SK-N-SH (cell line): ENCODE data around the gene CHL1.

ENCODE experiments used
- CHD2 ChIP-seq: fragments of 150-350 bp; IDR thresholded peaks from 2 replicates; pipeline ENCODE4 v1.6.1; 2018; ENCODE audit warnings: low read length; ENCODE audit not compliant: partially characterized antibody
- EP300 ChIP-seq, 2 experiments: IDR thresholded peaks; 2 replicates each; pipeline versions ENCODE4 v1.4.0 to v1.6.1; 2012; ENCODE audit warnings: borderline replicate concordance in 1 of 2, low read depth in 1 of 2, low read length in 1 of 2
- EZH2phosphoT487 ChIP-seq: fragments of 200-600 bp; sonication (generic); IDR thresholded peaks from 2 replicates; pipeline ENCODE4 v1.6.1; 2017; ENCODE audit warnings: low read depth, mixed run types, mild to moderate bottlenecking, antibody characterized with exemption, moderate library complexity, borderline replicate concordance
- JUND ChIP-seq: IDR thresholded peaks from 2 replicates; pipeline ENCODE4 v1.4.0; 2012
- MXI1 ChIP-seq: IDR thresholded peaks from 2 replicates; pipeline ENCODE4 v1.6.1; 2012; ENCODE audit warnings: mild to moderate bottlenecking, low read depth, low read length, improper control_type of control experiment
- NRF1 ChIP-seq: IDR thresholded peaks from 2 replicates; pipeline ENCODE4 v1.6.1; 2012; ENCODE audit warnings: low read depth, mild to moderate bottlenecking, low read length
- POLR2AphosphoS5 ChIP-seq: IDR thresholded peaks from 2 replicates; pipeline ENCODE4 v1.6.1; 2012; ENCODE audit warnings: low read depth, low read length
- SIN3A ChIP-seq: IDR thresholded peaks from 2 replicates; pipeline ENCODE4 v1.6.1; 2012; ENCODE audit warnings: low read depth, mild to moderate bottlenecking, low read length, moderate library complexity, borderline replicate concordance
- TAF1 ChIP-seq: IDR thresholded peaks from 2 replicates; pipeline ENCODE4 v1.6.1; 2012; ENCODE audit warnings: low read depth, mild to moderate bottlenecking, low read length, moderate library complexity, borderline replicate concordance
- YY1 ChIP-seq: IDR thresholded peaks from 2 replicates; pipeline ENCODE4 v1.4.0; 2012; ENCODE audit warnings: low read depth, mild to moderate bottlenecking
- TF ChIP-seq, protein P1 (sequence below): IDR thresholded peaks from 2 replicates; pipeline ENCODE4 v1.4.0; 2012; ENCODE audit warnings: low read depth, borderline replicate concordance
- TF ChIP-seq, protein P2 (sequence below): fragments of 200-600 bp; sonication (generic); IDR thresholded peaks from 2 replicates; pipeline ENCODE4 v1.6.1; 2017; ENCODE audit warnings: antibody characterized with exemption, mild to moderate bottlenecking, moderate library complexity
- TF ChIP-seq, protein P3 (sequence below): IDR thresholded peaks from 2 replicates; pipeline ENCODE4 v1.4.0; 2012; ENCODE audit warnings: low read depth

DNA sequence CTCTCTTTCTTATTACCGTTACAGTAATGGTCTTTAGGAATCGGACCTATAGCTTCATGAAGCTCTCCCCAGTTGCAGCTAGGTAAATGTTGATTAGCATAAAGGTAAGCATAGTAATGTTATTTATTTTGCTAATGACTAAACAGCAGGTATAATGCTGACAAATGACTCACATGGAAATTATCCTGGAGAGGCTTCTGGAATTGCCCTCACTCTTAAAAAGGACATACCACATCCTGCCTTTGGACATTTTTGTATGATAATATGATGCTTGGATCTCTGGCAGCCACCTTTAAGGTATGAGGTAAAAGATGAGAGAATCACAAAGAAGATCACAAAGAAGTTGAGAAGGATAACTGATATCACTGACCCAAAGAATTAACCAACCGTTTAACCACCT, 238.6 kb downstream of the CHL1 start:
- TF ChIP-seq MXI1 (no peak), YY1 (no peak), JUND (no peak), SIN3A (no peak), POLR2AphosphoS5 (no peak), EZH2phosphoT487 (no peak), TAF1 (no peak), EP300 (IDR thresholded peaks at IDR 0.05; ENCODE audit: borderline replicate concordance in 1 of 2, low read depth in 1 of 2, low read length in 1 of 2) (no peak), NRF1 (no peak), CHD2 (no peak)
- TF ChIP-seq, protein P1, sequence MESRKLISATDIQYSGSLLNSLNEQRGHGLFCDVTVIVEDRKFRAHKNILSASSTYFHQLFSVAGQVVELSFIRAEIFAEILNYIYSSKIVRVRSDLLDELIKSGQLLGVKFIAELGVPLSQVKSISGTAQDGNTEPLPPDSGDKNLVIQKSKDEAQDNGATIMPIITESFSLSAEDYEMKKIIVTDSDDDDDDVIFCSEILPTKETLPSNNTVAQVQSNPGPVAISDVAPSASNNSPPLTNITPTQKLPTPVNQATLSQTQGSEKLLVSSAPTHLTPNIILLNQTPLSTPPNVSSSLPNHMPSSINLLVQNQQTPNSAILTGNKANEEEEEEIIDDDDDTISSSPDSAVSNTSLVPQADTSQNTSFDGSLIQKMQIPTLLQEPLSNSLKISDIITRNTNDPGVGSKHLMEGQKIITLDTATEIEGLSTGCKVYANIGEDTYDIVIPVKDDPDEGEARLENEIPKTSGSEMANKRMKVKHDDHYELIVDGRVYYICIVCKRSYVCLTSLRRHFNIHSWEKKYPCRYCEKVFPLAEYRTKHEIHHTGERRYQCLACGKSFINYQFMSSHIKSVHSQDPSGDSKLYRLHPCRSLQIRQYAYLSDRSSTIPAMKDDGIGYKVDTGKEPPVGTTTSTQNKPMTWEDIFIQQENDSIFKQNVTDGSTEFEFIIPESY, result no peak
- TF ChIP-seq, protein P2, sequence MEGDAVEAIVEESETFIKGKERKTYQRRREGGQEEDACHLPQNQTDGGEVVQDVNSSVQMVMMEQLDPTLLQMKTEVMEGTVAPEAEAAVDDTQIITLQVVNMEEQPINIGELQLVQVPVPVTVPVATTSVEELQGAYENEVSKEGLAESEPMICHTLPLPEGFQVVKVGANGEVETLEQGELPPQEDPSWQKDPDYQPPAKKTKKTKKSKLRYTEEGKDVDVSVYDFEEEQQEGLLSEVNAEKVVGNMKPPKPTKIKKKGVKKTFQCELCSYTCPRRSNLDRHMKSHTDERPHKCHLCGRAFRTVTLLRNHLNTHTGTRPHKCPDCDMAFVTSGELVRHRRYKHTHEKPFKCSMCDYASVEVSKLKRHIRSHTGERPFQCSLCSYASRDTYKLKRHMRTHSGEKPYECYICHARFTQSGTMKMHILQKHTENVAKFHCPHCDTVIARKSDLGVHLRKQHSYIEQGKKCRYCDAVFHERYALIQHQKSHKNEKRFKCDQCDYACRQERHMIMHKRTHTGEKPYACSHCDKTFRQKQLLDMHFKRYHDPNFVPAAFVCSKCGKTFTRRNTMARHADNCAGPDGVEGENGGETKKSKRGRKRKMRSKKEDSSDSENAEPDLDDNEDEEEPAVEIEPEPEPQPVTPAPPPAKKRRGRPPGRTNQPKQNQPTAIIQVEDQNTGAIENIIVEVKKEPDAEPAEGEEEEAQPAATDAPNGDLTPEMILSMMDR, result no peak
- TF ChIP-seq, protein P3, sequence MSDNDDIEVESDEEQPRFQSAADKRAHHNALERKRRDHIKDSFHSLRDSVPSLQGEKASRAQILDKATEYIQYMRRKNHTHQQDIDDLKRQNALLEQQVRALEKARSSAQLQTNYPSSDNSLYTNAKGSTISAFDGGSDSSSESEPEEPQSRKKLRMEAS, result no peak
